GM19328 (cell line): ENCODE results near the gene S1PR5.
A peak's percentile ranks its signal among the peaks of the same experiment; 100 is the strongest.

Source experiments
- ATAC-seq: cut with Tn5 transposase; IDR thresholded peaks from one replicate; pipeline ENCODE4 v1.9.1; 2021; ENCODE audit warnings: mild to moderate bottlenecking, moderate library complexity; ENCODE audit not compliant: unreplicated experiment

The S1PR5 gene

GRCh38 chr19:10516671-10517286, 468 bp downstream of the S1PR5 start:
- no peak for ATAC-seq

DNA sequence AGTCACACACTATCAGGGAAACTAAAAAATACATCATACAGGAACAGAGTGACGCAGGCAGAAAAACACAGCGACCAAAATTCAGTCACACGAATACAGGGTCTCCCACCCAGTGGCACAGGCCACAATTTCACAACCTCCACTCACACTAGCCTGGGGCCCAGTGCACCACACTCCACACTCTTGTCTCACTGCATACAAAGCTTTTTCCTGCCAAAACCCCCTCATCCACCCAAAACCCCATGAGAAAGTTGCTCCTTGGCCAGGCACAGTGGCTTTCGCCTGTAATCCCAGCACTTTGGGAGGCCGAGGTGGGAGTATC, 1.2 kb downstream of the S1PR5 start:
- ATAC-seq: no peak

DNA sequence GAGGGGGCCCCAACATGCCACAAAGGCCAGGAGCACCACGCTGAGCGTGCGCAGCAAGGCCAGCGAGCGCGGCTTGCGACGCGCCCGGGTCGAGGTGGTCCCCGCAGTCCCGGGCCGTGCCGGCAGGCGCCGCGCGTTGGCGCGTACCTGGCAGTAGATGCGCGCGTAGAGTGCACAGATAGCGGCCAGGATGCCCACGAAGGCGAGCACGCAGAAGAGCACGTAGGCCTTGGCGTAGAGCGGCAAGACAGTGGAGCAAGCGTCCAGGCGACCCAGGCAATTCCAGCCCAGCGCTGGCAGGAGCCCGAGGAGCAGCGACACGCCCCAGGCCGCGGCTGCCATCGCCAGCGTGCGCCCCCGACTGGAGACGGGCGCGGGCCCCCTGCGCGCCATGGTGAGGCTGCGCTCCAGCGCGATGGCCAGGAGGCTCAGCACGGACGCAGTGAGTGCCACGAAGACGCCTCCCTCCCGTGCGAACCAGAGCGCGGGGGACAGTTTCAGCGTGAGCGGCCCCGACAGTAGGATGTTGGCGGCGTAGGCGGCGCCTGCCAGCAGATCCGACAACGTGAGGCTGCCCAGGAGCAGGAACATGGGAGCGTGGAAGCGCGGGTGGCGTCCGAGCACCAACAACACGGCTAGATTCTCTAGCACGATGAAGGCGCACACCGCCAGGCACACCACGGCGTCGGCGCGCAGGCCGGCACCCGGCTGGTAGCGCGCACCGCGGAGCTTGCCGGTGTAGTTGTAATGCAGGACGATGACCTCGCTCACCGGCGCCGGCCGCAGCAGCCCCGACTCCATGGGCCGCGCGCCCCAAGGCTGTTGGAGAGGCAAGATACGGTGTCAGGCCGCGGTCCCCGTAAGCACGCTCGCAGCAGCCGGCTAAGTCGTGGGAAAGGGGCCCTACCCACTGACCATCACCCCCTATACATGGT, 2.8 kb downstream of the S1PR5 start:
- no peak for ATAC-seq

- no peak for ATAC-seq
Measured at GRCh38 chr19:10513223-10513622, 4.0 kb downstream of the S1PR5 start.

DNA sequence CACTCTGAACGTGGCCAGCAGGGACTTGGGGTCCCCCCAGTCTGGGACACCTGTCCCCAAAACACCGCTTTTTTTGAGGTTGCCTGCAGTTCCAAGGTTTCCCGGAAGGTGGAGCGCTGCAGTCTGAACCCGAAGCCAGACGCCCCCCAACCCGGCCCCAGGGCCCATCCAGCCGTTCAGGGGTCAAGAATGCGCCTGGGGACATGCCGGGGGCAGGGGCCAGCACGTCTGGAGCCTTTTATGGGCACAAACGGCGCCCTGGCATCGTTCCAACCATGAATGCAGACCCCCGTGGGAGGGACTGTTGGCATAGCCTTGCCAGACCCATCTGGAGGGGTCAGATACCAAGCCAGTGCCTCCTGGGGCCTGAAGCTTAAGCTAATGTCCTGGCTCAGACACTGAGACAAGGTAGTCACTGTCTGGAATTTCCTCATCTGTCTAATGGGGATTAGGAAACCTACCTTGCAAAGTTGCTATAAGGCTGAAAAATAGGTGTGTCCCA, 6.9 kb downstream of the S1PR5 start:
- no peak for ATAC-seq

- no peak for ATAC-seq
Measured at GRCh38 chr19:10508707-10509106, 8.5 kb downstream of the S1PR5 start.

GRCh38 chr19:10508036-10508435, 9.2 kb downstream of the S1PR5 start:
- no peak for ATAC-seq

DNA sequence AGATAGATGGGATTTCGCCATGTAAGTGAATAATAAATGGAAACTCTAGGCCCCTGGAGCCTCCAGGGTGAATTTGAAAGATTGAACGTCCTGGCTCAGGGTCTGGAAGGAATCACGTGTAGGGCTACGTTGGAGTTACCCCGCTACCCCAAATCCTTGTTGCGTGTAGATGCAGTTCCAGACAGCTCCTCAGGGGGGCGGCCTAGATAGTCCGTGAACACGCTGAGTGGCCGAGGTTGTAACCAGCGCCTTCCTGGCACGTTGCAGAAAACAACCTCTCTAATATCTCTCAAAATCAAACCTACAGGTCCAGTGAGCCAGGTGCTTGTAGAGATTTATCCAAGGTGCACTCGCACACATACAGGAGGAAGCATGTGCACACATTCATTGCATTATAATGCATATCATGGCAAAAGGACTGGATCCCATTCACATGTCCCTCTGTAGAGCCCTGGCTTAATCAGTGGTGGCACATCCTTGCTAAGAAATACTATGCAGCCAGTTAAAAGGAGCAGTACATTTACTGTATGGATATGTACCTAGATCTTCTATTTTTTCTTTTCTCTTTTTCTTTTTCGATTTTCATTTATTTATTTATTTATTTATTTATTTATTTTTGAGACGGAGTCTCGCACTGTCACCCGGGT, 11.5 kb downstream of the S1PR5 start:
- no peak for ATAC-seq

GRCh38 chr19:10503002-10503789, 14.1 kb downstream of the S1PR5 start, which contains the start of gene KEAP1:
Gene KEAP1 (minus strand): TSS chr19:10503356. CDS start chr19:10500033, 3,323 bp downstream.
- ATAC-seq: peak; percentile 22

GRCh38 chr19:10502524-10503001, 14.7 kb downstream of the S1PR5 start:
- ATAC-seq: peak; percentile 88

DNA sequence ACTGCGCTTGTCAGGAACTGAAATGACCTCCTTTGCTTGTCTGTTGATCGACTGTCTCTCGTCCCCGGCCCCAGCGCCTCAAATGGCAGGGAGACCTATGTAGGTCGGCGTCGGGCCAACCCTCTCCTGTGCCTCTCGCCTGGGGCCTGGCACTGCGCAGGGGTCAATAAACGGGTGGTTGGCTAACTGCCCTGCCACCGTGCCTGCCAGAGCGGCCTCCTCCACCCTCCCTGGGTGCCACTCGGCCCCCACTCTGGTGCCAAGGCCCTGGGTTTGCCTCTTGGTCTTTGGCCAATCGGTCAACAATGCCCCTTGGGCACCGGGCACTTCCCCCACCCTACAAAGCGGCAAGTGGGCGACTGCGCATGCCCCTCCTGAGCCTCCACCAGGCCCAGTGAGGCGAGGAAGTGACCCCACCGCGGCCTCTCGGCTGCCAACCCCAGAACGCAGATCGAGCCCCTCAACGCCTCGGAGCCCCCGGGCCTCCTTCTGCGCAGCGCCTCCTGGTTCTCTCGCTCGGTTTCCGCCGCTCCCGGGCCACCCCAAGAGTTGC, 15.2 kb downstream of the S1PR5 start:
- peak; percentile 12 for ATAC-seq

- ATAC-seq: no peak
Measured at GRCh38 chr19:10500247-10500592, 17.0 kb downstream of the S1PR5 start.

GRCh38 chr19:10499550-10500246, 17.5 kb downstream of the S1PR5 start:
- no peak for ATAC-seq

DNA sequence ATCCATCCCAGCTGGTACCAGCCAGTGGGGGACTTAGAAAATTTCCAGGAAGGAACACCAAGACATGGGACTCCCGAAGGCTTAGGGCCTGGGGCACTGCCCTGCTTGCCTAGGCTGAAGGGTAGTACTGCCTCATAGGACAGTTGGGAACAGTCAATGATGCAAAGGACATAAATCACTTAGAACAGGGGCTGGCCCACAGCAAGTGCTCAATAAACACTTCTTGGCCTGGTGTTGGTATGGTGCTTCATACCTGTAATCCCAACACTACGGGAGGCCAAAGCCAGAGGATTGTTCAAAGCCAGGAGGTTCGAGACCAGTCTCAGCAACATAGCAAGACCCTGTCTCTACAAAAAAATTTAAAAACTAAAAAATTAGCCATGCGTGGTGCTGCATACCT, 19.9 kb downstream of the S1PR5 start:
- no peak for ATAC-seq

- ATAC-seq: no peak
Measured at GRCh38 chr19:10491472-10492047, 25.7 kb downstream of the S1PR5 start.

- no peak for ATAC-seq
Measured at GRCh38 chr19:10486551-10486950, 30.7 kb downstream of the S1PR5 start.

DNA sequence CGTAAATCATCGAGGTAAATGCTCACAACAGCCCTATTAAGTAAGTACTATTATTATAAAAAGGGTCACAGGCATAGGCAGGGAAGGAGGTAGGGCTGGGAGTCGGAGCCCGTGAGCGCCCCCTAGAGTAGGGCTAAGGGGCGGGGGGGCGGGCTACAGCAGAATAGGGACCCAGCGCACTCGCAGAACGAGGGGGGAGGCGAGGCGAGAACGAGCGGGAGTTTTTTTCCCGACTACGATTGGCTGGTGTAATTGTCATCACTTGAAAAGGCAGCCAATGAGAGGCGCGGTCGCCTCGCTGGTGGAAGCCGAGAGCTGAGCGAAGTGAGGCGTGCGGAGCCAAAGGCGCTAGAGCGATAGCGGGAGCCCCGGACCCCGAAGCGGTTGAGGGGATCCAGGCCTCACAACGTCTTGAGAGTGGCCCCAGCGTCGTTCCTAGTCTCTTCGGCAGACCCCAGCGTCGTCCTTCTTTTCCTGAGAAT, 38.3 kb downstream of the S1PR5 start:
- ATAC-seq: no peak

DNA sequence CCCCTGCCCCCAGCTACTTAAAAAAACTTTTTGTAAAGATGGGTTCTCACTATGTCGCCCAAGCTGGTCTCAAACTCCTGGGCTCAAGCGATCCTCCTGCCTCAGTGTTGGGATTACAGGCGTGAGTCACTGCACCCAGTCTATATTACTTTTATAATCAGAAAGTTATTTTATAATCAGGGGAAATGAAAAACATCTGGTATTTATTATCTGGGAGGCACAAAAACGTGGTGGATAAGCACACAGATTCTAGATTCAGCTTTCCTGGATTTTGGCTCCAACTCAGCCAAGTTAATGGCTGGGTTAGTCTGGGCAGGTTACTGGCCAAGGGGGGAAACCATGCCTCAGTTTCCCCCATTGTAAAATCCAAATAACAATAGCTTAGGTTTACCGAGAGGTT, 38.8 kb downstream of the S1PR5 start:
- no peak for ATAC-seq

DNA sequence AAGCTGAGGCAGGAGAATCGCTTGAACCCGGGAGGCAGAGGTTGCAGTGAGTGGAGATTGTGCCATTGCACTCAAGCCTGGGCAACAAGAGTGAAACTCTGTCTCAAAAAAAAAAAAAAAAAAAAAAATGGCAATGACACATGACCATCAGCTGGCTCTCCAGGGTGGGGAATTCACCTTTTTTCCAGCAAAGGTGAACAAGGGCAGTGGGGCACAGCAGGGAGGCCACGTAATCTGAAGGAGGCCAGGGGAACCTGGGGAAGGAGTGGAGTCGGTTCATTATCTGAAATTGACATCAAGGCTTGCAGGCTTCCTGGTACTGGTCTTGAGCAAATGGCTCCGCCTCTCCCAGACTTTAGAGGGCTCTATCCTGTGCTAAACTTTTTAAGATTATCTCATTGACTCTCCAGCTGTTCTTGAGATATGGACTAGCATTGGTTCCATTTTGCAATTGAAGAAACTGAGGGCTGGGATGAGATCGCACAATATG, 42.2 kb downstream of the S1PR5 start:
- ATAC-seq: no peak
